Measurements from ENCODE around the gene SIGLEC11.
A peak's percentile ranks its signal among the peaks of the same experiment; 100 is the strongest.

The SIGLEC11 gene

DNA sequence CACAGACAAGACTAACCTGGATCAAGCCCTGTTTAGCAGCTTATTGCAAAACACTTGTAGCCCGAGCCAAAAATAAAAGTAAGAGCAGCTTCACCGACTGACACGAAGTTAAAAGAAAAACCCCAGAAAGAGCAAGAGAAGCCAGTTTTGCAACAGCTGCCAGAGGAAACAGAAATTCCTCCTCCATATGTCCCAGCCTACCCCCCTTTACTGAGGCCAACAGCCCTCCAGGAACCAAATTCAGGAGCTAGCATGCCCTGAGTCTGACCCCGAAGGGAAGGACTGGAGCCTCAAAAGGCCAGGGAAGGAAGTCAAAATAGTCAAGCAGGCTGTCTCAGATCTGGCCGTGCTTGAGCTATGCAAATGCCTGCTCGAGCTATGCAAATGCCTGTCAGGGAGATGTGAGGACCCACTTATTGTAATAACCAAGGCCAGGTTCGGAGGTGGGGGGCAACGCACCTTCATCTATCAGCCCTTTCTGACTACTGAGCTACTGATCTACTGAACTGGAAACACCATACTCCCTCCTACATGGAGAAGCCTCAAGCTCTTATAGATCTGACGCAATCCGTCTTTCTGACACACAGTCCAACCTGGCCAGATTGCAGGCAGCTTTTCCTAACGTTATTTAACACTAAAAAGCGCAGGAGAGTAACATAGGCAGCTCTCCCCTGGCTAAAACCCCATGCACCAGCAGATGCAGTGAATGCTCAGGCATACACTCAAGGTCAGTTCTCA is 6.7 kb downstream of the SIGLEC11 start:
- Histone ChIP-seq H3K27ac (ENCODE audit: low read depth, low read length) (no peak overlapping the region), H3K9me3 (ENCODE audit: control insufficient read depth in 5 of 5, low read length in 5 of 5) (no peaks in the 10 kb centered on the region), H3K27me3 (ENCODE audit: control insufficient read depth in 5 of 5, insufficient read depth in 4 of 5, low read length in 5 of 5) (peaks cover 0 to 39% (median 15%) of the 10 kb centered on the region in 5 donors), H3K4me3 (ENCODE audit: low read depth in 1 of 5, low read length in 5 of 5) (peak overlapping the region in 1 of 5 donors; percentile 19), H3K9ac (ENCODE audit: low read length in 5 of 5) (no peak overlapping the region), H3K4me1 (ENCODE audit: control insufficient read depth in 5 of 5, insufficient read depth in 5 of 5, low read length in 5 of 5) (peaks cover 0 to 27% (median 20%) of the 10 kb centered on the region in 5 donors), H3K36me3 (ENCODE audit: control insufficient read depth in 5 of 5, insufficient read depth in 5 of 5, low read length in 5 of 5) (peaks cover 0 to 10% (median 0%) of the 10 kb centered on the region in 5 donors)

DNA sequence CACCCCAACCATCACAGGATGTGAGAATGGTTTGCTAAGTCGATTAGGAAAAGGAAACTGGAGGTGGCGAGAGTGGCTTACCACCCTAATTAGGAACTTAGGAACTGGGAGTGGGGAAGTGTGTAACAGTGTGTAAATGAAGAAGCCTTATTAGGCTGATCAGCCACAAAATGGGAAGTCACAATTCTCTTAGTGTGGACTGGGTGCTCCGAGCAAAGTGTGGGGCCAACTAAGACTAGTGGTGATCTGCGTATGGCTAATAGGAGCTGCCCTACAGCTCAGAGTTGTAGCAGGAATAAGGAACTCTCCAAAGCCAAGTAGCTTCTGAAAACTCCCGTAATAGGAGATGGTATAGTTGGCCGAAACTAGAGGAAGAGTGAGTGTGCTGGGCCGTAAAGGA is 7.6 kb downstream of the SIGLEC11 start:
- Histone ChIP-seq H3K9ac (ENCODE audit: low read length in 5 of 5) (no peak overlapping the region), H3K36me3 (ENCODE audit: control insufficient read depth in 5 of 5, insufficient read depth in 5 of 5, low read length in 5 of 5) (peaks cover 0 to 10% (median 0%) of the 10 kb centered on the region in 5 donors), H3K4me3 (ENCODE audit: low read depth in 1 of 5, low read length in 5 of 5) (no peak overlapping the region), H3K27me3 (ENCODE audit: control insufficient read depth in 5 of 5, insufficient read depth in 4 of 5, low read length in 5 of 5) (peaks cover 0 to 38% (median 15%) of the 10 kb centered on the region in 5 donors), H3K4me1 (ENCODE audit: control insufficient read depth in 5 of 5, insufficient read depth in 5 of 5, low read length in 5 of 5) (peaks cover 0 to 23% (median 20%) of the 10 kb centered on the region in 5 donors), H3K9me3 (ENCODE audit: control insufficient read depth in 5 of 5, low read length in 5 of 5) (no peaks in the 10 kb centered on the region), H3K27ac (ENCODE audit: low read depth, low read length) (no peak overlapping the region)

DNA sequence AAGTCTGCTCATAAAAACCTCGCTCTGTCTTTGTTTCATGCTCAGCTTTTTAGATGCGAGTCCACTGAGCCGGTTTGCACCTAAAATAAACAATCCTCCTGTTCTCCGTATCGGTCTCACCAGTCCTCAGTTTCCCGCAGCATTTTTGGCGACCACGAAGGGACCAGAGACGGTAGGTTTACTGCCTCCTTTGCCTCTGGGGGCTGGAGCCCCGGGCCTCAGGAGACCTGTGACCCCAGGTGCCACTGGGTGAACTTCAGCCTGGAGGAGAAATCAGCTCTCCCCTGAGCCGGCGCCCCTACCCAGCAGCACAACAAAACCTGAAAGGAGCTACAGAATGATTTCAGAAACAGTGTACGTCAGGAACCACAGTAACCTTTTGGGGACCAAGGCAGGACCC is 8.1 kb downstream of the SIGLEC11 start:
- Histone ChIP-seq H3K9me3 (ENCODE audit: control insufficient read depth in 5 of 5, low read length in 5 of 5) (no peaks in the 10 kb centered on the region), H3K36me3 (ENCODE audit: control insufficient read depth in 5 of 5, insufficient read depth in 5 of 5, low read length in 5 of 5) (peaks cover 0 to 10% (median 0%) of the 10 kb centered on the region in 5 donors), H3K9ac (ENCODE audit: low read length in 5 of 5) (no peak overlapping the region), H3K4me1 (ENCODE audit: control insufficient read depth in 5 of 5, insufficient read depth in 5 of 5, low read length in 5 of 5) (peaks cover 0 to 23% (median 20%) of the 10 kb centered on the region in 5 donors), H3K27me3 (ENCODE audit: control insufficient read depth in 5 of 5, insufficient read depth in 4 of 5, low read length in 5 of 5) (peaks cover 0 to 33% (median 13%) of the 10 kb centered on the region in 5 donors), H3K4me3 (ENCODE audit: low read depth in 1 of 5, low read length in 5 of 5) (no peak overlapping the region), H3K27ac (ENCODE audit: low read depth, low read length) (no peak overlapping the region)

DNA sequence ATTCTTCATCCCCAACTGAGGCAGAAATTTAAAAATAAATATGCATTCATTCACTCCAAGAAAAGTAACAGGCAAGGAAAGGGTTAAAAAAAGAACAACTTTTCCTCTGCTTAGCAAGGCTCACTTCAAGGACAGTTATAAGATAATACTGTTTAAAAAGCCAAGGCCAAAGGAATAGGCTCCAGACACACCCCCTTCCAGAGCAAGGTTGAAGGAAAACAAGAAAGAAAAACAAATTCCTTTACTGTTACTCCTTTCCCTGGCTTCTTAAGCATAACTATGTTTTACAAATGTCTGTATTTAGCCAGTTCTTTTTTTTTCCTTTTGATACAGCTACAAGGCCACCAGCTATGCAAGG is 8.5 kb downstream of the SIGLEC11 start:
- H3K9ac ChIP-seq (ENCODE audit: low read length in 5 of 5), result no peak overlapping the region
- H3K4me1 ChIP-seq (ENCODE audit: control insufficient read depth in 5 of 5, insufficient read depth in 5 of 5, low read length in 5 of 5), result peaks cover 0 to 23% (median 20%) of the 10 kb centered on the region in 5 donors
- H3K27me3 ChIP-seq (ENCODE audit: control insufficient read depth in 5 of 5, insufficient read depth in 4 of 5, low read length in 5 of 5), result peaks cover 0 to 32% (median 13%) of the 10 kb centered on the region in 5 donors
- H3K4me3 ChIP-seq (ENCODE audit: low read depth in 1 of 5, low read length in 5 of 5), result no peak overlapping the region
- peaks cover 0 to 10% (median 0%) of the 10 kb centered on the region in 5 donors for H3K36me3 ChIP-seq (ENCODE audit: control insufficient read depth in 5 of 5, insufficient read depth in 5 of 5, low read length in 5 of 5)
- H3K9me3 ChIP-seq (ENCODE audit: control insufficient read depth in 5 of 5, low read length in 5 of 5), result no peaks in the 10 kb centered on the region
- no peak overlapping the region for H3K27ac ChIP-seq (ENCODE audit: low read depth, low read length)

DNA sequence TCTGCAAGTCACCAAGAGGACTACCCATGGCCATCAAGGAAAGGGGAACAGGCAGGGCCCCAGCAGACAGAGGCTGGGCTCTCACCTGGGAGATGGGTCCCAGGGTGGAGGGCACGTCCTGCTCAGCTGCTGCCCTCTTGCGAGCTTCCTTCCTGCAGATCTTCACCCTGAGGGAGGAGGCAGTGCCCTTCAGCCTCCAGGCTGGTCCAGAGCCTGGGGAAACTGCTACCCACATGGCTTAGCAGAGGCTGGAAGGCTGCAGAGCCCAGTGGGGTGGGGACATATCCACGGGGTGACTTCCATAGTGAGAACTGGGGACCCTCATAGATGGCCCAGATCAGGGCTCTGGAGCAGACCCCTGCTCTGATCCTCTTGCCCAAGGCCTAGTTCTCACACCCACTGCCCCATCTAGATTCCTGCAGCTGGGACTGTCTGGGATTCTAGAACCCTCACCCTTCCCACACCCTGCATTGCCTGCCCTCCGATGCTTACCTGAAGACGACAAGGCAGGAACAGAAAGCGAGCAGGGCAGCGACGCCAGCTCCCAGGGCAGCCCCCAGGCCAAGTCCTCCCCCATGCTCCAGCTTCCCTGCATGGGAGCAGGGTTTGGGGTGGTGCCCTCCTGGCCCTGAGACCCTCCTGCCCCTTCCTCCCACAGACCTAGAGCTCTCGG is 9.0 kb downstream of the SIGLEC11 start:
- H3K4me1 ChIP-seq (ENCODE audit: control insufficient read depth in 5 of 5, insufficient read depth in 5 of 5, low read length in 5 of 5), result peaks cover 0 to 23% (median 20%) of the 10 kb centered on the region in 5 donors
- H3K9ac ChIP-seq (ENCODE audit: low read length in 5 of 5), result no peak overlapping the region
- peaks cover 0 to 32% (median 13%) of the 10 kb centered on the region in 5 donors for H3K27me3 ChIP-seq (ENCODE audit: control insufficient read depth in 5 of 5, insufficient read depth in 4 of 5, low read length in 5 of 5)
- no peak overlapping the region for H3K27ac ChIP-seq (ENCODE audit: low read depth, low read length)
- H3K36me3 ChIP-seq (ENCODE audit: control insufficient read depth in 5 of 5, insufficient read depth in 5 of 5, low read length in 5 of 5), result peaks cover 0 to 10% (median 0%) of the 10 kb centered on the region in 5 donors
- no peaks in the 10 kb centered on the region for H3K9me3 ChIP-seq (ENCODE audit: control insufficient read depth in 5 of 5, low read length in 5 of 5)
- H3K4me3 ChIP-seq (ENCODE audit: low read depth in 1 of 5, low read length in 5 of 5), result no peak overlapping the region

DNA sequence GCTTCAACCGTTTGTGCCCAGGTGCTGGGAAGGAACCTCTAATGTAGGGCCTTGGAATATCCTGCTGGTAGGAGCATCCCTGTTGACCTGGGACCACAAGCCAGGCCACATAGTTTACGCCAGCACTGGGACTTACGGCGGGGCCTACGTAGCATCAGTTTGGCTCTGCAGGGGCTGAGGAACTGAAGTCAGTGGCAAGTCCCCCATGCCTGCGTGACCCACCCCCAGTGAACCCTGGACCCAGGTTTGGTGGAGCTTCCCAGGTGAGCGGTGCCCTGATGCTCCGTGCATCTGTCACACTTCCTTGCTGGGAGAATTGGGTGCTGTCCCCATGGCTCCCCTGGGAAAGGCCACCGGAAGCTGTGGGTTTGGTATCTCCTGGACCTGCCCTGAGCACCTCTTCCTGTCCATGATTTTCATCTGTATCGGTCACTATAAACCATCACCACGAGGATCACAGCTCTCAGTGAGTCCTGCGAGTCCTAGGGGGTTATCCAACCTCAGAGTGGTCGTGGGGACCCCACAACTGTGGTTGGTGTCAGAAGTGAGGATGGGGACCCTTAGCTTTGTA is 9.9 kb downstream of the SIGLEC11 start:
- Histone ChIP-seq H3K4me1 (ENCODE audit: control insufficient read depth in 5 of 5, insufficient read depth in 5 of 5, low read length in 5 of 5) (peaks cover 0 to 21% (median 20%) of the 10 kb centered on the region in 5 donors), H3K27ac (ENCODE audit: low read depth, low read length) (no peak overlapping the region), H3K9ac (ENCODE audit: low read length in 5 of 5) (no peak overlapping the region), H3K27me3 (ENCODE audit: control insufficient read depth in 5 of 5, insufficient read depth in 4 of 5, low read length in 5 of 5) (peaks cover 4 to 31% (median 13%) of the 10 kb centered on the region in 5 donors), H3K9me3 (ENCODE audit: control insufficient read depth in 5 of 5, low read length in 5 of 5) (no peaks in the 10 kb centered on the region), H3K36me3 (ENCODE audit: control insufficient read depth in 5 of 5, insufficient read depth in 5 of 5, low read length in 5 of 5) (peaks cover 0 to 10% (median 0%) of the 10 kb centered on the region in 5 donors), H3K4me3 (ENCODE audit: low read depth in 1 of 5, low read length in 5 of 5) (no peak overlapping the region)

DNA sequence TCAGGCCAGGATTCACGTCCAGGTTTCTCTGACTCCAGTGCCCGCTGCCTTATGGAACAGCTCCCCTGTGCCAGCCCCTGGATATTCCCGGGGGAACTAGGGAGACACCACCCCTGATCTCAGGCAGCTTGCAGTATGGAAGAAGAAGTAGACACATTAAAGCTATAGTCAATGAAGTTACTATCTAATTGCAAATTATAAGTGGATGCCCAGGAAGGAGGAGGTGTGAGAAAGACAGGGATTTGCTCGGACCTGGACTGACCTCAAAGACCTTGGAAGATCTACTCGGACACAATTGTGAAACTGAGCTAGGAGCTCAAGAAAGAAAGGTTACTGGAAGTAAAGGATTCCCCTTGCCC is 10.4 kb downstream of the SIGLEC11 start:
- Histone ChIP-seq H3K4me1 (ENCODE audit: control insufficient read depth in 5 of 5, insufficient read depth in 5 of 5, low read length in 5 of 5) (peaks cover 0 to 21% (median 17%) of the 10 kb centered on the region in 5 donors), H3K9ac (ENCODE audit: low read length in 5 of 5) (no peak overlapping the region), H3K27me3 (ENCODE audit: control insufficient read depth in 5 of 5, insufficient read depth in 4 of 5, low read length in 5 of 5) (peaks cover 4 to 29% (median 13%) of the 10 kb centered on the region in 5 donors), H3K9me3 (ENCODE audit: control insufficient read depth in 5 of 5, low read length in 5 of 5) (no peaks in the 10 kb centered on the region), H3K36me3 (ENCODE audit: control insufficient read depth in 5 of 5, insufficient read depth in 5 of 5, low read length in 5 of 5) (peaks cover 0 to 10% (median 0%) of the 10 kb centered on the region in 5 donors), H3K27ac (ENCODE audit: low read depth, low read length) (no peak overlapping the region), H3K4me3 (ENCODE audit: low read depth in 1 of 5, low read length in 5 of 5) (no peak overlapping the region)

DNA sequence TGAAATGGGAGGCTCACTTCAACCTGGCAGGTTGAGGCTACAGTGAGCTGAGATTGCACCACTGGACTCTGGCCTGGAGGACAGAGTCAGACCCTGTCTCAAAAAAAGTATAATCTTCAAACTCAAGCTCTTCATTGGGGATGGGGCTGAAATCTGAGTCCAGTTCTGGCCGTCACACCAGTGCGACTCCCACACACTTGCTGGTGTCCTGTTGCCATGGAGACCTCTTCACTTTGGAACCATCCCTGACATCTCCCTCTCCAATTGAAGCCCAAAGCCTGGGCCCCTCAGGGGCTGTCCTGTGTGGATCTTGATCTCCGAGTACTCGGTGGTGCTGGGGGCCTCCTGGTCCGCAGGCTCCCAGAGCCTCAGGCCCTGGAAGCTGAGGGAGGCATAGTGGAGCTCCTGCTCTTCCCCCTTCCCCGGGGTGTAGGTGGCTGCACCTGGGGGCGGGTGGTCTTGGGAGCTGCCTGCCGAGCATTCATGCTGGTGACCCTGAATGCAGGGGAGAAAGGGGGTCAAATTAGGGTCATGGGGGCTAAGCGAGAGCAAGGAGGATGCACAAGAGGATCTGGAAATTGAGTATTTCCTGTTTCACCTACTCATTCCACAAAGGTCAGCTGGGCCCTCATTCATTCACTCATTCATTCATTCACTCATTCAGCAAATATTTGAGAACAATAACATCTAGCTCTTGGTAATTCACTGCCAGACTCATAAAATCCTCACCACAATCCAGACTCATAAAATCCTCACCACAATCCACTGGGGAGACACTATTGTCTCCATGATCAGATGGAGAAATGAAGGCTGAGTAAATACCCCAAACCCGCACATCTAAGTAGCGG is 11.0 kb downstream of the SIGLEC11 start:
- no peak overlapping the region for H3K4me3 ChIP-seq (ENCODE audit: low read depth in 1 of 5, low read length in 5 of 5)

DNA sequence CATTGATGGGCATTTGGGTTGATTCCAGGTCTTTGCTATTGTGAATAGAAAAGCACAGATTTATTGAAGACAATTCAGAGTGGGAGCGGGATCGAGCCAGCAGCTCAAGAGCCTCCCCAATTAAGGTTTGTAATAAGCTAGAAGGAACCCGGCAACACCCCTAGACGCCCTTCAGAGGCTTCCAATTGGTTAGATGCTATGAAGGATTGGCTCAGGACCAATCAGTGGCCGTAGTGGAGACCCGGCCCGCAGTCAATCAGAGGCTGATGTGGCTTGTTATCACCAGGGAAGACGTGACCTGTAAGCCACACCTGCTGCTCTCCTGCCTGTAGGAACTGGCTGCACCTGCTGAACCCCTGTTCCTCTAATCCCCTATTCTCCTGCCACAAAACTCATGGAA is 14.6 kb downstream of the SIGLEC11 start:
- H3K9ac ChIP-seq (ENCODE audit: low read length in 5 of 5), result no peak overlapping the region
- H3K9me3 ChIP-seq (ENCODE audit: control insufficient read depth in 5 of 5, low read length in 5 of 5), result peaks cover 0 to 2% (median 0%) of the 10 kb centered on the region in 5 donors
- H3K36me3 ChIP-seq (ENCODE audit: control insufficient read depth in 5 of 5, insufficient read depth in 5 of 5, low read length in 5 of 5), result peaks cover 0 to 10% (median 0%) of the 10 kb centered on the region in 5 donors
- H3K4me3 ChIP-seq (ENCODE audit: low read depth in 1 of 5, low read length in 5 of 5), result no peak overlapping the region
- H3K27ac ChIP-seq (ENCODE audit: low read depth, low read length), result no peak overlapping the region
- no peaks in the 10 kb centered on the region for H3K4me1 ChIP-seq (ENCODE audit: control insufficient read depth in 5 of 5, insufficient read depth in 5 of 5, low read length in 5 of 5)
- peaks cover 3 to 8% (median 5%) of the 10 kb centered on the region in 5 donors for H3K27me3 ChIP-seq (ENCODE audit: control insufficient read depth in 5 of 5, insufficient read depth in 4 of 5, low read length in 5 of 5)

More for the DNA sequence above, 11.0 kb downstream of the SIGLEC11 start:
- Histone ChIP-seq H3K9me3 (ENCODE audit: control insufficient read depth in 5 of 5, low read length in 5 of 5) (peaks cover 0 to 2% (median 0%) of the 10 kb centered on the region in 5 donors), H3K27me3 (ENCODE audit: control insufficient read depth in 5 of 5, insufficient read depth in 4 of 5, low read length in 5 of 5) (peaks cover 4 to 27% (median 13%) of the 10 kb centered on the region in 5 donors), H3K9ac (ENCODE audit: low read length in 5 of 5) (no peak overlapping the region), H3K36me3 (ENCODE audit: control insufficient read depth in 5 of 5, insufficient read depth in 5 of 5, low read length in 5 of 5) (peaks cover 0 to 10% (median 0%) of the 10 kb centered on the region in 5 donors), H3K4me1 (ENCODE audit: control insufficient read depth in 5 of 5, insufficient read depth in 5 of 5, low read length in 5 of 5) (peaks cover 0 to 17% (median 11%) of the 10 kb centered on the region in 5 donors), H3K27ac (ENCODE audit: low read depth, low read length) (no peak overlapping the region)

All from subcutaneous abdominal adipose tissue (tissue), 5 donors.